Tibial nerve (tissue), 4 donors: ENCODE results near the gene LCNL1. TPM values are rescaled to one million over a fixed set of nuclear protein-coding genes. Genes with fewer than 3 reads are reported as not detected.

Experiments used
- DNase-seq, 2 donors: peaks; one replicate each; pipeline ENCODE4 v3.0.0-alpha.2; 2019; ENCODE audit warnings: low spot score in 2 of 2
- H3K27ac ChIP-seq, 4 donors: fragments of 200-600 bp; sonication (generic) in 3 of 4; one replicate each; pipeline ENCODE4 v1.5.1; 2017 to 2019; ENCODE audit warnings: mild to moderate bottlenecking in 1 of 4
- H3K27me3 ChIP-seq, 2 donors: fragments of 200-600 bp; sonication (generic) in 1 of 2; one replicate each; pipeline versions ENCODE4 v1.5.1 to v1.6.0; 2017 to 2019
- H3K36me3 ChIP-seq, 3 donors: fragments of 200-600 bp; sonication (generic); one replicate each; pipeline ENCODE4 v1.5.1; 2018 to 2019
- H3K4me1 ChIP-seq, 4 donors: fragments of 200-600 bp; sonication (generic) in 3 of 4; one replicate each; pipeline ENCODE4 v1.5.1; 2017 to 2019
- H3K4me3 ChIP-seq, 4 donors: fragments of 200-600 bp; sonication (generic) in 3 of 4; one replicate each; pipeline ENCODE4 v1.5.1; 2017 to 2019; ENCODE audit warnings: mild to moderate bottlenecking in 1 of 4, moderate library complexity in 1 of 4
- H3K9me3 ChIP-seq, 4 donors: fragments of 200-600 bp; sonication (generic) in 3 of 4; one replicate each; pipeline ENCODE4 v1.5.1; 2017 to 2019
- CTCF ChIP-seq, 5 experiments: fragments of 200-600 bp in 3 of 5; fragments of 450-650 bp in 2 of 5; sonication (generic) in 3 of 5; IDR thresholded peaks; one replicate each; pipeline ENCODE4 v1.5.1; 2016 to 2019; ENCODE audit warnings: antibody characterized with exemption in 5 of 5, mild to moderate bottlenecking in 3 of 5, moderate library complexity in 2 of 5
- EP300 ChIP-seq, 2 donors: sonication (generic); formaldehyde crosslinking; IDR thresholded peaks; one replicate each; pipeline ENCODE4 v1.6.1; 2017; ENCODE audit warnings: antibody characterized with exemption in 2 of 2, mild to moderate bottlenecking in 1 of 2
- POLR2A ChIP-seq, 2 donors: fragments of 450-650 bp; IDR thresholded peaks; one replicate each; pipeline ENCODE4 v1.6.1; 2017; ENCODE audit warnings: antibody characterized with exemption in 2 of 2, mild to moderate bottlenecking in 2 of 2, moderate library complexity in 2 of 2
- WGBS, 2 donors: methylation state at CpG; one replicate each; pipeline ENCODE4 v1.1.5; 2018; 5-methylcytosine and 5-hydroxymethylcytosine counted together
- total RNA-seq, 4 donors: library from RNA; depleted of rRNA; stranded (reverse); fragments of >200 nt; gene quantifications; one replicate each; pipeline ENCODE4 v1.1.0, GENCODE V29; 2016

Gene LCNL1
- total RNA-seq, 4 donors from 2014 or later, result 14.7 to 86.3 (median 64.3) TPM

GRCh38 chr9:136960212-136960937, 22.4 kb upstream of the LCNL1 start:
- Histone ChIP-seq H3K27ac (peak overlapping the region; percentile 41 to 88 (median 76)), H3K4me3 (no peak overlapping the region), H3K36me3 (no peaks in the 10 kb centered on the region), H3K9me3 (no peaks in the 10 kb centered on the region), H3K27me3 (no peaks in the 10 kb centered on the region), H3K4me1 (peaks cover 0 to 69% (median 15%) of the 10 kb centered on the region in 4 donors)
- no peak for TF ChIP-seq EP300 (IDR thresholded peaks at IDR 0.05)
- no peak for TF ChIP-seq POLR2A (IDR thresholded peaks at IDR 0.05)
- TF ChIP-seq CTCF (IDR thresholded peaks at IDR 0.05), result no peak
- 57 to 63% methylated on average over 16 to 19 of the region's 19 CpGs for WGBS, 2 donors
- no peak for DNase-seq

GRCh38 chr9:136960938-136961275, 21.9 kb upstream of the LCNL1 start:
- peaks cover 0 to 73% (median 17%) of the 10 kb centered on the region in 4 donors for H3K4me1 ChIP-seq
- H3K27ac ChIP-seq, result peak overlapping the region; percentile 41 to 88 (median 60)
- 76 to 85% methylated on average over 11 to 14 of the region's 15 CpGs for WGBS, 2 donors

GRCh38 chr9:136961279-136962065, 21.3 kb upstream of the LCNL1 start:
- WGBS, 2 donors, result 64 to 72% methylated on average over 19 to 21 of the region's 23 CpGs
- no peaks in the 10 kb centered on the region for H3K27me3 ChIP-seq
- H3K9me3 ChIP-seq, result no peaks in the 10 kb centered on the region
- peaks cover 0 to 78% (median 23%) of the 10 kb centered on the region in 4 donors for H3K4me1 ChIP-seq
- DNase-seq, result no peak
- peak overlapping the region; percentile 41 to 88 (median 60) for H3K27ac ChIP-seq
- no peaks in the 10 kb centered on the region for H3K36me3 ChIP-seq
- TF ChIP-seq EP300 (IDR thresholded peaks at IDR 0.05), result peak in 1 of 2 donors; percentile 23
- TF ChIP-seq POLR2A (IDR thresholded peaks at IDR 0.05), result no peak
- TF ChIP-seq CTCF (IDR thresholded peaks at IDR 0.05), result no peak
- no peak overlapping the region for H3K4me3 ChIP-seq

More at GRCh38 chr9:136960938-136961275, 21.9 kb upstream of the LCNL1 start:
- Histone ChIP-seq H3K27me3 (no peaks in the 10 kb centered on the region), H3K4me3 (no peak overlapping the region), H3K36me3 (no peaks in the 10 kb centered on the region), H3K9me3 (no peaks in the 10 kb centered on the region)
- DNase-seq, result no peak
- TF ChIP-seq CTCF (IDR thresholded peaks at IDR 0.05) (no peak), EP300 (IDR thresholded peaks at IDR 0.05) (no peak), POLR2A (IDR thresholded peaks at IDR 0.05) (no peak)

GRCh38 chr9:136962163-136962562, 20.6 kb upstream of the LCNL1 start:
- H3K36me3 ChIP-seq, result no peaks in the 10 kb centered on the region
- 93 to 98% methylated on average over 9 of the region's 9 CpGs for WGBS, 2 donors

More at GRCh38 chr9:136962163-136962562, 20.6 kb upstream of the LCNL1 start:
- Histone ChIP-seq H3K27ac (peak overlapping the region in 3 of 4 donors; percentile 52 to 88 (median 67)), H3K27me3 (no peaks in the 10 kb centered on the region), H3K4me3 (no peak overlapping the region), H3K4me1 (peaks cover 0 to 80% (median 24%) of the 10 kb centered on the region in 4 donors), H3K9me3 (no peaks in the 10 kb centered on the region)
- DNase-seq, result no peak
- TF ChIP-seq POLR2A (IDR thresholded peaks at IDR 0.05) (no peak), EP300 (IDR thresholded peaks at IDR 0.05) (no peak), CTCF (IDR thresholded peaks at IDR 0.05) (no peak)
